DMS114 treated with DMSO at 0.1 percent for 48 hours (cell line): ENCODE results near the gene MALRD1.
"Not testable (repeated sequence)": the region's sequence is repeated elsewhere in the genome, so short reads cannot be mapped to it uniquely, and the experiment has no call there.

Experiments used
- DNase-seq: peaks from one replicate; lab custom pipeline; 2025; ENCODE audit not compliant: unreplicated experiment; lab: John Stamatoyannopoulos, UW

MALRD1 gene

GRCh38 chr10:19750972-19751371 lies 702.4 kb downstream of the MALRD1 start:
- no peak for DNase-seq

- no peak for DNase-seq
Measured at GRCh38 chr10:19756919-19757318, 708.3 kb downstream of the MALRD1 start.

- DNase-seq, result no peak
Measured at GRCh38 chr10:19762026-19762425, 713.4 kb downstream of the MALRD1 start.

- no peak for DNase-seq
Measured at GRCh38 chr10:19764111-19764510, 715.5 kb downstream of the MALRD1 start.

- no peak for DNase-seq
Measured at GRCh38 chr10:19767876-19768275, 719.3 kb downstream of the MALRD1 start.

- DNase-seq, result not testable (repeated sequence)
Measured at GRCh38 chr10:19769826-19770225, 721.2 kb downstream of the MALRD1 start.

- no peak for DNase-seq
Measured at GRCh38 chr10:19772972-19773371, 724.4 kb downstream of the MALRD1 start.

- no peak for DNase-seq
Measured at GRCh38 chr10:19775296-19775695, 726.7 kb downstream of the MALRD1 start.

- DNase-seq, result no peak
Measured at GRCh38 chr10:19777806-19778205, 729.2 kb downstream of the MALRD1 start.

GRCh38 chr10:19778996-19779395 lies 730.4 kb downstream of the MALRD1 start:
- DNase-seq, result no peak

- no peak for DNase-seq
Measured at GRCh38 chr10:19782430-19783089, 734.0 kb downstream of the MALRD1 start.

- no peak for DNase-seq
Measured at GRCh38 chr10:19783721-19784120, 735.1 kb downstream of the MALRD1 start.
